WTC11 (cell line): ENCODE measurements around the gene TREX2. TPM values are rescaled to one million over a fixed set of nuclear protein-coding genes. Genes with fewer than 3 reads are reported as not detected.

ENCODE experiments used
- ATAC-seq: fragments of 200-7000 bp; cut with Tn5 transposase; 2 replicates; pipeline ENCODE4 v1.10.0; 2021; ENCODE audit warnings: mild to moderate bottlenecking, moderate library complexity
- CTCF ChIA-PET: fragments of 300-600 bp; sonication (Branson Sonifier 250); formaldehyde crosslinking; loops from one replicate; lab custom pipeline; 2021; ENCODE audit warnings: antibody characterized with exemption; lab: Charles Lee
- POLR2A ChIA-PET: fragments of 350-600 bp; sonication (Branson Sonifier 250); formaldehyde crosslinking; loops from one replicate; lab custom pipeline; 2021; ENCODE audit warnings: antibody characterized with exemption; lab: Charles Lee
- DNase-seq: peaks from one replicate; pipeline ENCODE4 v3.0.0; 2021; ENCODE audit warnings: low spot score
- H3K27ac Mint-ChIP-seq: 2 replicates; pipeline ENCODE4 v1.8.0; 2021; ENCODE audit warnings: mixed read lengths
- H3K27me3 Mint-ChIP-seq: 2 replicates; pipeline ENCODE4 v1.8.0; 2021; ENCODE audit warnings: low read depth, mild to moderate bottlenecking, moderate library complexity, mixed read lengths
- H3K36me3 Mint-ChIP-seq: 2 replicates; pipeline ENCODE4 v1.8.0; 2021; ENCODE audit warnings: mixed read lengths
- H3K4me1 Mint-ChIP-seq: 2 replicates; pipeline ENCODE4 v1.8.0; 2022; ENCODE audit warnings: mixed read lengths
- H3K4me3 Mint-ChIP-seq: 2 replicates; pipeline ENCODE4 v1.8.0; 2021; ENCODE audit warnings: mild to moderate bottlenecking, moderate library complexity, mixed read lengths
- H3K9me3 Mint-ChIP-seq: 2 replicates; pipeline ENCODE4 v1.8.0; 2021; ENCODE audit warnings: mixed read lengths
- ARID4B ChIP-seq: sonication (generic); formaldehyde crosslinking; IDR thresholded peaks from 2 replicates; pipeline ENCODE4 v1.8.0; 2023; ENCODE audit warnings: missing genetic modification reagents, mild to moderate bottlenecking, borderline replicate concordance
- CBFB ChIP-seq: sonication (generic); formaldehyde crosslinking; IDR thresholded peaks from 2 replicates; pipeline ENCODE4 v1.8.1; 2022; ENCODE audit warnings: mild to moderate bottlenecking, low read depth, missing genetic modification reagents
- ELF4 ChIP-seq: sonication (generic); formaldehyde crosslinking; IDR thresholded peaks from 2 replicates; pipeline ENCODE4 v1.8.1; 2022; ENCODE audit warnings: low read depth, mild to moderate bottlenecking, moderate library complexity, missing genetic modification reagents
- ETV6 ChIP-seq: sonication (generic); formaldehyde crosslinking; IDR thresholded peaks from 2 replicates; pipeline ENCODE4 v1.8.1; 2022; ENCODE audit warnings: mild to moderate bottlenecking, missing genetic modification reagents
- HMGXB4 ChIP-seq: sonication (generic); formaldehyde crosslinking; IDR thresholded peaks from 2 replicates; pipeline ENCODE4 v1.8.1; 2023; ENCODE audit warnings: mild to moderate bottlenecking, moderate library complexity, missing genetic modification reagents
- OVOL2 ChIP-seq: fragments of 250-450 bp; sonication (Bioruptor Pico); IDR thresholded peaks from 2 replicates; pipeline ENCODE4 v1.9.0; 2021; ENCODE audit warnings: mild to moderate bottlenecking, borderline replicate concordance
- SP1 ChIP-seq: sonication (generic); formaldehyde crosslinking; conservative IDR thresholded peaks from 2 replicates; pipeline ENCODE4 v1.8.1; 2022; ENCODE audit warnings: missing genetic modification reagents
- STAT6 ChIP-seq: sonication (generic); formaldehyde crosslinking; conservative IDR thresholded peaks from 2 replicates; pipeline ENCODE4 v1.8.1; 2023; ENCODE audit warnings: mild to moderate bottlenecking, low read depth, missing genetic modification reagents, moderate library complexity
- TCF7 ChIP-seq: sonication (generic); formaldehyde crosslinking; IDR thresholded peaks from 2 replicates; pipeline ENCODE4 v1.8.0; 2022; ENCODE audit warnings: mild to moderate bottlenecking, low read depth, missing genetic modification reagents, moderate library complexity
- TEAD1 ChIP-seq: sonication (generic); formaldehyde crosslinking; IDR thresholded peaks from 2 replicates; pipeline ENCODE4 v1.8.0; 2022; ENCODE audit warnings: mild to moderate bottlenecking, missing genetic modification reagents
- TEAD4 ChIP-seq: sonication (generic); formaldehyde crosslinking; IDR thresholded peaks from 2 replicates; pipeline ENCODE4 v1.8.0; 2022; ENCODE audit warnings: mild to moderate bottlenecking, missing genetic modification reagents
- USF1 ChIP-seq: sonication (generic); formaldehyde crosslinking; IDR thresholded peaks from 2 replicates; pipeline ENCODE4 v1.8.0; 2022; ENCODE audit warnings: mild to moderate bottlenecking, missing genetic modification reagents
- ZNF138 ChIP-seq: sonication (generic); formaldehyde crosslinking; conservative IDR thresholded peaks from 2 replicates; pipeline ENCODE4 v1.8.1; 2022; ENCODE audit warnings: mild to moderate bottlenecking, moderate library complexity, missing genetic modification reagents
- ZNF281 ChIP-seq: sonication (generic); formaldehyde crosslinking; IDR thresholded peaks from 2 replicates; pipeline ENCODE4 v1.8.0; 2023; ENCODE audit warnings: mild to moderate bottlenecking, missing genetic modification reagents
- ZNF396 ChIP-seq: fragments of 250-450 bp; sonication (Bioruptor Pico); IDR thresholded peaks from 2 replicates; pipeline ENCODE4 v1.8.0; 2021; ENCODE audit warnings: mild to moderate bottlenecking, moderate library complexity, borderline replicate concordance
- total RNA-seq: library from RNA; stranded (reverse); gene quantifications from 3 replicates; pipeline ENCODE4 v1.2.3, GENCODE V29; 2021

TREX2 gene
- total RNA-seq, 1 experiment from 2014 or later: 1.5 TPM

- POLR2A ChIA-PET: no interaction called here
- peaks cover 8% of the 10 kb centered on the region for H3K4me1 Mint-ChIP-seq
- no peaks in the 10 kb centered on the region for H3K9me3 Mint-ChIP-seq
- peaks cover 19% of the 10 kb centered on the region for H3K27me3 Mint-ChIP-seq
- CTCF ChIA-PET: no interaction called here
- no peak overlapping the region for H3K27ac Mint-ChIP-seq
- ATAC-seq (no peak), DNase-seq (no peak)
- TF ChIP-seq ZNF396: no peak
- TF ChIP-seq OVOL2 (CRISPR knock-in tag): no peak
- TF ChIP-seq ARID4B (CRISPR knock-in tag): no peak
- no peak for TF ChIP-seq TCF7 (CRISPR knock-in tag)
- TF ChIP-seq ELF4 (CRISPR knock-in tag): no peak
- no peak for TF ChIP-seq ETV6 (CRISPR knock-in tag)
- no peak for TF ChIP-seq SP1 (CRISPR knock-in tag)
- no peak for TF ChIP-seq ZNF281
- TF ChIP-seq TEAD1 (CRISPR knock-in tag): no peak
- no peak for TF ChIP-seq CBFB
- H3K4me3 Mint-ChIP-seq: peak overlapping the region; percentile 59
- no peaks in the 10 kb centered on the region for H3K36me3 Mint-ChIP-seq
These were observed 35.5 kb downstream of the TREX2 start for GRCh38 chrX:153410373-153410772.

- no peaks in the 10 kb centered on the region for H3K36me3 Mint-ChIP-seq
- ChIA-PET CTCF (no interaction called here), POLR2A (no interaction called here)
- H3K4me1 Mint-ChIP-seq: peaks cover 8% of the 10 kb centered on the region
- no peak overlapping the region for H3K27ac Mint-ChIP-seq
- peaks cover 19% of the 10 kb centered on the region for H3K27me3 Mint-ChIP-seq
- H3K4me3 Mint-ChIP-seq: no peak overlapping the region
- ATAC-seq (no peak), DNase-seq (no peak)
- no peaks in the 10 kb centered on the region for H3K9me3 Mint-ChIP-seq
- TF ChIP-seq ETV6 (CRISPR knock-in tag) (no peak), ZNF138 (CRISPR knock-in tag) (no peak), HMGXB4 (CRISPR knock-in tag) (no peak), STAT6 (no peak), ARID4B (CRISPR knock-in tag) (no peak), USF1 (CRISPR knock-in tag) (no peak), TEAD4 (CRISPR knock-in tag) (no peak)
These were observed 36.3 kb downstream of the TREX2 start for GRCh38 chrX:153409414-153410101.
